CD4-positive, alpha-beta memory T cell (primary cell): ENCODE results near the gene CLEC16A. TPM values are rescaled to one million over a fixed set of nuclear protein-coding genes. Genes with fewer than 3 reads are reported as not detected.

Experiments
- CTCF ChIA-PET: fragments of 350-600 bp; sonication (Branson Sonifier 250); formaldehyde crosslinking; loops from one replicate; lab custom pipeline; 2021; ENCODE audit warnings: inconsistent platforms; ENCODE audit not compliant: partially characterized antibody; lab: Charles Lee
- POLR2A ChIA-PET: fragments of 350-600 bp; sonication (Branson Sonifier 250); formaldehyde crosslinking; loops from one replicate; lab custom pipeline; 2021; ENCODE audit not compliant: partially characterized antibody; lab: Charles Lee
- DNase-seq, 5 donors: peaks; one replicate each; pipeline versions ENCODE4 v3.0.0 to v3.0.0-alpha.2; 2020 to 2022; ENCODE audit warnings: mixed read lengths in 1 of 5
- H3K27ac ChIP-seq: one replicate; pipeline ENCODE4 v1.7.0; 2013; ENCODE audit warnings: low read depth, low read length
- H3K27me3 ChIP-seq: 2 replicates; pipeline ENCODE4 v1.7.0; 2013; ENCODE audit warnings: mild to moderate bottlenecking, low read length, moderate library complexity; ENCODE audit not compliant: insufficient read depth
- H3K36me3 ChIP-seq: 2 replicates; pipeline ENCODE4 v1.7.0; 2013; ENCODE audit warnings: mild to moderate bottlenecking, low read length, moderate library complexity; ENCODE audit not compliant: insufficient read depth
- H3K4me1 ChIP-seq: 2 replicates; pipeline ENCODE4 v1.7.0; 2013; ENCODE audit warnings: mild to moderate bottlenecking, low read length, moderate library complexity; ENCODE audit not compliant: insufficient read depth
- H3K4me3 ChIP-seq, 2 donors: one replicate each; pipeline ENCODE4 v1.7.0; 2013; ENCODE audit warnings: low read length in 2 of 2, mild to moderate bottlenecking in 1 of 2
- H3K9me3 ChIP-seq, 2 donors: one replicate each; pipeline ENCODE4 v1.7.0; 2013; ENCODE audit warnings: low read length in 2 of 2, control low read depth in 1 of 2; ENCODE audit not compliant: control insufficient read depth in 1 of 2
- H3K27ac Mint-ChIP-seq, 7 donors: one replicate each; pipeline ENCODE4 v1.8.0; 2020 to 2021; ENCODE audit warnings: mixed read lengths in 7 of 7, mild to moderate bottlenecking in 6 of 7, inconsistent platforms in 3 of 7, moderate library complexity in 3 of 7
- H3K27me3 Mint-ChIP-seq, 2 donors: one replicate each; pipeline ENCODE4 v1.8.0; 2020 to 2021; ENCODE audit warnings: mixed read lengths in 2 of 2
- H3K36me3 Mint-ChIP-seq, 2 donors: one replicate each; pipeline ENCODE4 v1.8.0; 2020 to 2021; ENCODE audit warnings: mixed read lengths in 2 of 2, inconsistent platforms in 1 of 2, mild to moderate bottlenecking in 1 of 2
- H3K4me1 Mint-ChIP-seq, 4 donors: one replicate each; pipeline ENCODE4 v1.8.0; 2020 to 2021; ENCODE audit warnings: mixed read lengths in 4 of 4, mild to moderate bottlenecking in 1 of 4
- H3K4me3 Mint-ChIP-seq, 8 donors: one replicate each; pipeline ENCODE4 v1.8.0; 2020 to 2021; ENCODE audit warnings: mixed read lengths in 8 of 8, mild to moderate bottlenecking in 7 of 8, moderate library complexity in 6 of 8, inconsistent platforms in 3 of 8
- H3K9me3 Mint-ChIP-seq, 8 donors: one replicate each; pipeline ENCODE4 v1.8.0; 2020 to 2021; ENCODE audit warnings: mixed read lengths in 8 of 8, mild to moderate bottlenecking in 5 of 8, inconsistent platforms in 3 of 8, moderate library complexity in 1 of 8
- intact Hi-C: fragments of 100-400 bp; cut with micrococcal nuclease; formaldehyde crosslinking; loops from one replicate; pipeline ENCODE4 v1.15.1; 2023
- polyA plus RNA-seq, 2 donors: library from polyadenylated mRNA; unstranded; fragments of 300-500 nt; fragmentation: Illumina TruSeq; gene quantifications; one replicate each; pipeline ENCODE4 v1.2.3, GENCODE V29; 2021
- total RNA-seq, 2 experiments: library from RNA; stranded (reverse); gene quantifications; one replicate each; pipeline ENCODE4 v1.2.3, GENCODE V29; 2021

CLEC16A gene
- total and polyA plus RNA-seq, 4 experiments from 2014 or later = 5.2 to 28.4 (median 24.5) TPM

DNA sequence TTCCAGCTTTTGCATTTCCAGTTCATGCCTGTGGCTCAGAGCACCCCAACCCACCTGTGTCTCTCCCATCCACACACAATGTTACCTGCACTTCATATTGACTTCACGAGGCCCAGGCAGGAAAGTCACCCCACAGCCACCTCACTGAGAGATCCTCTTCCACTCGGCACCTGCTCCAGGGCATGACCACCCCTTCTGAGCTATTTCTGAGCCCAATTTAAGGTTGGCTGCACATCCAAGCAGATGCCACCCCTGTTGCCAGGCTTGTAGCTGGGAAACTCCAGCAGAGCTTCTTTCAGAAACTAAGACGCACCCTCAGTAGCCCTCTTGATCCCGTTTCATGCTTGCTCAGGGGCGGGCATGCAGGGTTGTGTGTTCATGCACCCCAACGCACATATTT lies 223.2 kb downstream of the CLEC16A start:
- no peak for DNase-seq
- no peaks in the 10 kb centered on the region for H3K4me1 ChIP-seq
- H3K27me3 ChIP-seq = no peaks in the 10 kb centered on the region
- no peaks in the 10 kb centered on the region for H3K9me3 ChIP-seq
- H3K36me3 ChIP-seq = peaks cover 16% of the 10 kb centered on the region
- Mint-ChIP-seq H3K27ac (no peak overlapping the region), H3K27me3 (no peaks in the 10 kb centered on the region), H3K4me3 (no peak overlapping the region), H3K9me3 (no peaks in the 10 kb centered on the region), H3K36me3 (peaks cover 27 to 33% of the 10 kb centered on the region in 2 donors), H3K4me1 (peaks cover 0 to 7% (median 3%) of the 10 kb centered on the region in 4 donors)
- H3K27ac ChIP-seq = no peak overlapping the region
- POLR2A ChIA-PET = interaction anchor here (1.1 kb wide), 1 partner anchor 87 kb away, joined by 3 read pairs; no protein-coding TSS in a partner anchor
- CTCF ChIA-PET = no interaction called here
- intact Hi-C loops = no loop called here
- H3K4me3 ChIP-seq = no peak overlapping the region

DNA sequence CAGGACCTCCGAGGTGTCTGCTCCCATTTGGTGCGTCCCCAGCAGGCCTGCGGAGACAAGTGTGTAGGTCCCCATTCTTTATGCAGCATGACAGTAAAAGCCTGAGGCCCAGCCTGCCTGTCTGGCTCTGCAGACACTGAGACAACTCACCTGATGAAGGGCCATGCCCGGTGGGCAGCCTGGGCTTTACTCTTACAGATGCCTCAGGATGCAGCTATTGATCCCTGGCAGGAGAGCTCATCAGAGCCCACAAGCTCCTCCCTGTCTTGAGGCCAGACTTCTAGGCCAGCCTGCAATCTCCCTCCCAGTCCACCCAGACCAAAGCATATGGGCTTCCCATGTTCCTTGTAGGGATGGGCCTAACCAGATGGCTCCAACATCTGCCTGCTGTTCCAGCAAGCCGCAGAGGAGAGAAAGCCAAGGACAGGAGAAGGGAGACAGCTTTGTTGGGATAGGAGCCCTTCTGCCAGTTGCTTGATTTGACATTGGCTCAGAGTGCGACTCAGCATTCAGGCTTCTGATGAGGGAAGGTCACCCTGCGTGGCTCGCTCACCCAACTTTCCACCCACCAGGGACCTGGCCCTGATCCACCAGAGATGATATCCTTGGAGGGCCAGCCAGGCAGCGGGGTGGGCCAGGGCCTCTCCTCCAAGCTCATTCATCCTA lies 224.2 kb downstream of the CLEC16A start:
- CTCF ChIA-PET = no interaction called here
- Mint-ChIP-seq H3K4me1 (peaks cover 0 to 6% (median 2%) of the 10 kb centered on the region in 4 donors), H3K4me3 (no peak overlapping the region), H3K27me3 (no peaks in the 10 kb centered on the region), H3K36me3 (peaks cover 31 to 37% of the 10 kb centered on the region in 2 donors), H3K9me3 (no peaks in the 10 kb centered on the region), H3K27ac (peak overlapping the region in 1 of 7 donors; percentile 57)
- intact Hi-C loops = no loop called here
- POLR2A ChIA-PET = no interaction called here
- DNase-seq = no peak
- Histone ChIP-seq H3K9me3 (no peaks in the 10 kb centered on the region), H3K4me1 (no peaks in the 10 kb centered on the region), H3K27me3 (no peaks in the 10 kb centered on the region), H3K4me3 (no peak overlapping the region), H3K27ac (no peak overlapping the region), H3K36me3 (peaks cover 16% of the 10 kb centered on the region)

DNA sequence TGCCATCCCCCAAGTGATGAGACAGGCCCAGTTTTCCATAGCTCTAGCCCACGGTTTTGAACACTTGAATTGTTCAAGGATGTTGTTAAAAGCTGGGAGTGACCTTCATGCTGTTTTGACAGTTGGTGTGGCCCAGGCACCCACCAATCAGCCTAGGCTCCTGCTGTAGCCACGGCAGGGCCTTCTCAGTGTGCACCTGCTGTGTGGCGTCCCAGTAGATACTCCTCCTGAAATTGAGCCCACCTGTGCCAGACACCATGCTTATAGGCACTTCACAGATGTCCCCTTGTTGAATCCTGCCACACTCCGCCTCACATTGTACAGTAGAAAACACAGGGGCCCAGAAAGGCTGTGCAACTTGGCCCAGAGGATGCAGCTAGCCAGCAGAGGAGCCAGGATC lies 225.3 kb downstream of the CLEC16A start:
- Histone ChIP-seq H3K4me1 (peaks cover under 1% of the 10 kb centered on the region), H3K4me3 (no peak overlapping the region), H3K27me3 (no peaks in the 10 kb centered on the region), H3K9me3 (no peaks in the 10 kb centered on the region), H3K27ac (no peak overlapping the region), H3K36me3 (peaks cover 16% of the 10 kb centered on the region)
- ChIA-PET CTCF (no interaction called here), POLR2A (no interaction called here)
- peaks cover 41 to 42% of the 10 kb centered on the region in 2 donors for H3K36me3 Mint-ChIP-seq
- peaks cover 2 to 7% (median 5%) of the 10 kb centered on the region in 4 donors for H3K4me1 Mint-ChIP-seq
- H3K9me3 Mint-ChIP-seq = peaks cover 0 to 3% (median 0%) of the 10 kb centered on the region in 8 donors
- no peak for DNase-seq
- no peaks in the 10 kb centered on the region for H3K27me3 Mint-ChIP-seq
- H3K27ac Mint-ChIP-seq = peak overlapping the region in 4 of 7 donors; percentile 22 to 48 (median 44)
- no peak overlapping the region for H3K4me3 Mint-ChIP-seq
- intact Hi-C loops = no loop called here

DNA sequence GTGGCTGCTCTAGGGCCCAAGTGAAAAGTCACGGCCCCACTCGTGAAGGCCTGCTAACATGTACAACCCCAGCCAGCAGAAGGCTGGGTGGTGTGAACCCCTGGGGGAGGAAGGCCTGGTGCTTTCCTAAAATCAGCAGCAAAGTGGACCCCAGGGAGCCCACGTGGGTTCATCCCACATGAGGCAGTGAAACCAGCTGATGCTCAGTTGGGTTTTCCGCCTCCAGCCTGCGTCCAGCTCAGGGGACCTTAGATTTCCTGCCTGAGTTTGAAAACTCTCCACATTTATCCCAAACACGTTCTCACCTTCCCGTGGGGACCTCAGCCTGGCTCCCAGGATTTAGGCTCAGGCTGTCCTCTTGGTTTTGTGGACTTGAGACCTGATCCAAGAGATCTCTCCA lies 225.8 kb downstream of the CLEC16A start:
- peaks cover 16% of the 10 kb centered on the region for H3K36me3 ChIP-seq
- peaks cover 6% of the 10 kb centered on the region for H3K4me1 ChIP-seq
- ChIA-PET CTCF (no interaction called here), POLR2A (no interaction called here)
- Mint-ChIP-seq H3K4me1 (peaks cover 6 to 11% (median 9%) of the 10 kb centered on the region in 4 donors), H3K27me3 (no peaks in the 10 kb centered on the region), H3K9me3 (peaks cover 0 to 4% (median 0%) of the 10 kb centered on the region in 8 donors), H3K27ac (peak overlapping the region in 2 of 7 donors; percentile 18 to 43), H3K4me3 (no peak overlapping the region), H3K36me3 (peaks cover 45 to 46% of the 10 kb centered on the region in 2 donors)
- no peak for DNase-seq
- H3K27me3 ChIP-seq = no peaks in the 10 kb centered on the region
- no peak overlapping the region for H3K4me3 ChIP-seq
- H3K27ac ChIP-seq = no peak overlapping the region
- intact Hi-C loops = no loop called here
- H3K9me3 ChIP-seq = no peaks in the 10 kb centered on the region

DNA sequence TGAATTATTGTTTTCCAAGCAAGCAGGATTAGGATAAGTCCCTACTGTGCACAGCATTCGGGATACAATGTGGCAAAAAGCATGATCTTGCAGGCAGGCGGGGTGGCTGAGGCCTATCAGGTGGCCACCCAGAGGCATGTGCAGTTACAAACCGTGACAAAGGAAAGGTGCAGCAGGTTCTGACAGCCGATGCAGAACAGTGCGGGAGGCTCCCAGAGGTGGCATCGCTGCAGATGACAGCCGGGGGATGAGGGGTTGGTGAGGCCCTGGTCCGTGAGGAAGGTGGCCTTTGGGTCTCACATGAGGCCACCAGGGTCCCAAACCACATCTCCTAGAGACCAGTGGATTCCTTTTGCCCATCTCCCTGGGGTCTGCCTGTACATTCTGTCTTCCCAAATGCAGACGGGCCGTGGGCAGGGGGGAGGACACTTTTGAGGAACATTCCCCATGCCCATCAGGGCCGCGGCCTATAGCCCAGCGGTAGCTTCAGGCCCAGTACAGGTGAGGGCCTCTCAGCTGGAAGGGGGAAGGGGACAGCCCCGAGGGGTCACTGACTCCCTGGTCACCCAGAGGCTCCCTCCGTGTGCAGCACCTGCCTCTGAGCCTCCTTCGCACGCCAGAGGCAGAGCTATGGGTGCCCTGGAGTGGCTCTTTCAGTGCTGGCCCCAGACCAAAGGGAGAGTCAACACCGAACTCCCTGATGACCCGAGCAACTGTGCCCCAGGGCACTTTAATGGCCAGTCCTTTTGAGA lies 226.5 kb downstream of the CLEC16A start:
- H3K9me3 Mint-ChIP-seq = peaks cover 0 to 4% (median 0%) of the 10 kb centered on the region in 8 donors
- H3K4me1 Mint-ChIP-seq = peaks cover 7 to 15% (median 13%) of the 10 kb centered on the region in 4 donors
- intact Hi-C loops = no loop called here
- DNase-seq = no peak
- peak overlapping the region in 3 of 7 donors; percentile 2 to 18 (median 4) for H3K27ac Mint-ChIP-seq
- H3K36me3 Mint-ChIP-seq = peaks cover 46 to 47% of the 10 kb centered on the region in 2 donors
- Histone ChIP-seq H3K36me3 (peaks cover 16% of the 10 kb centered on the region), H3K9me3 (no peaks in the 10 kb centered on the region), H3K27ac (no peak overlapping the region), H3K27me3 (no peaks in the 10 kb centered on the region), H3K4me3 (no peak overlapping the region), H3K4me1 (peaks cover 9% of the 10 kb centered on the region)
- ChIA-PET POLR2A (no interaction called here), CTCF (no interaction called here)
- H3K27me3 Mint-ChIP-seq = no peaks in the 10 kb centered on the region
- H3K4me3 Mint-ChIP-seq = no peak overlapping the region

DNA sequence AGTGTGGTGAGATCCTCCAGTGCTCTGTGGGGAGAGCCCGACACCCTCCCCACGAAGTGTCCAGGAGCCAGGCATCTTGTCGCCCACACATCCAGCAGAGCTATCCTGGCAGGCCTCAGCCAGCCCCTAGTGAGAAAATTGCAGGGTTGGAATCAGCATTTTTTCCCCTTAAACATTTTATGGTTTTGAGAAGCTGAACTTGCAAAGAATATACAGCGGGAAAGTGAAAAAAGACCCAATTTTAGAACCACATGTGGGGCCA lies 227.0 kb downstream of the CLEC16A start:
- H3K27me3 Mint-ChIP-seq = no peaks in the 10 kb centered on the region
- H3K9me3 ChIP-seq = no peaks in the 10 kb centered on the region
- peaks cover 44 to 47% of the 10 kb centered on the region in 2 donors for H3K36me3 Mint-ChIP-seq
- H3K9me3 Mint-ChIP-seq = peaks cover 0 to 4% (median 0%) of the 10 kb centered on the region in 8 donors
- peaks cover 15% of the 10 kb centered on the region for H3K36me3 ChIP-seq
- peak overlapping the region in 2 of 7 donors; percentile 2 to 60 for H3K27ac Mint-ChIP-seq
- no peak overlapping the region for H3K4me3 ChIP-seq
- peaks cover 12 to 19% (median 17%) of the 10 kb centered on the region in 4 donors for H3K4me1 Mint-ChIP-seq
- CTCF ChIA-PET = no interaction called here
- DNase-seq = no peak
- H3K27ac ChIP-seq = no peak overlapping the region
- intact Hi-C loops = no loop called here
- POLR2A ChIA-PET = no interaction called here
- peaks cover 13% of the 10 kb centered on the region for H3K4me1 ChIP-seq
- H3K27me3 ChIP-seq = no peaks in the 10 kb centered on the region
- H3K4me3 Mint-ChIP-seq = no peak overlapping the region

DNA sequence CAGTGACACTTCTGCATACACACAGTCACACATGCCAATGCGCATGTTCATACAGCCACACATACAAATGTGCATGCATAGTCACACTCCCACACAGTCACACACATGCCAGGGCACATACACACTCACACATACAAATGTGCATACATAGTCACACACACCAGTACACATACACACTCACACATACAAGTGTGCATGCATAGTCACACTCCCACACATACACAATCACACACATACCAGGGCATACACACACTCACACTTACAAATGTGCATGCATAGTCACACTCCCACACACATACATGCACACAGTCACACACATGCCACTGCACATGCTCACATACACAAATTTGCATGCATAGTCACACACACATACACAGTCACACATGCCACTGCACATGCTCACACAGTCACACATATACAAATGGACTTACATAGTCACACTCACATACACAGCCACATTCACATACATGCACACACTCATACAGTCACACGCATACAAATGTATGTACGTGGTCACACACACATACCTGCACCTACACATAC lies 227.5 kb downstream of the CLEC16A start:
- no peaks in the 10 kb centered on the region for H3K27me3 ChIP-seq
- CTCF ChIA-PET = no interaction called here
- intact Hi-C loops = no loop called here
- peaks cover 15 to 23% (median 19%) of the 10 kb centered on the region in 4 donors for H3K4me1 Mint-ChIP-seq
- peaks cover 13% of the 10 kb centered on the region for H3K4me1 ChIP-seq
- POLR2A ChIA-PET = no interaction called here
- H3K36me3 ChIP-seq = peaks cover 11% of the 10 kb centered on the region
- H3K36me3 Mint-ChIP-seq = peaks cover 39 to 43% of the 10 kb centered on the region in 2 donors
- no peak for DNase-seq
- H3K9me3 ChIP-seq = no peaks in the 10 kb centered on the region
- H3K4me3 Mint-ChIP-seq = no peak overlapping the region
- no peak overlapping the region for H3K27ac ChIP-seq
- no peaks in the 10 kb centered on the region for H3K27me3 Mint-ChIP-seq
- peaks cover 0 to 4% (median 0%) of the 10 kb centered on the region in 8 donors for H3K9me3 Mint-ChIP-seq
- no peak overlapping the region for H3K4me3 ChIP-seq
- peak overlapping the region in 3 of 7 donors; percentile 27 to 60 (median 50) for H3K27ac Mint-ChIP-seq
